ENCODE data around the gene TRIM25.
A peak's percentile ranks its signal among the peaks of the same experiment; 100 is the strongest.

The TRIM25 gene

GRCh38 chr17:56892333-56892732 is 21.5 kb downstream of the TRIM25 start:
- DNase-seq, result no peak

- peak; percentile 49 for DNase-seq
These were observed 22.1 kb downstream of the TRIM25 start for GRCh38 chr17:56891751-56892150.

GRCh38 chr17:56890906-56891674 is 22.8 kb downstream of the TRIM25 start:
- no peak for DNase-seq

GRCh38 chr17:56890390-56890789 is 23.5 kb downstream of the TRIM25 start:
- DNase-seq, result no peak

- no peak for DNase-seq
These were observed 26.0 kb downstream of the TRIM25 start for GRCh38 chr17:56887552-56888467.

GRCh38 chr17:56887105-56887504 is 26.7 kb downstream of the TRIM25 start:
- no peak for DNase-seq

- no peak for DNase-seq
These were observed 27.5 kb downstream of the TRIM25 start for GRCh38 chr17:56886288-56886731.

- DNase-seq, result no peak
These were observed 28.6 kb downstream of the TRIM25 start for GRCh38 chr17:56885312-56885657.

- DNase-seq, result no peak
These were observed 29.2 kb downstream of the TRIM25 start for GRCh38 chr17:56884483-56885311.

- DNase-seq, result no peak
These were observed 30.2 kb downstream of the TRIM25 start for GRCh38 chr17:56883616-56884015.

- no peak for DNase-seq
These were observed 32.1 kb downstream of the TRIM25 start for GRCh38 chr17:56881685-56882295.

- no peak for DNase-seq
These were observed 33.3 kb downstream of the TRIM25 start for GRCh38 chr17:56880571-56880970.

GRCh38 chr17:56880133-56880532 is 33.7 kb downstream of the TRIM25 start:
- no peak for DNase-seq

GRCh38 chr17:56879280-56879679 is 34.6 kb downstream of the TRIM25 start:
- DNase-seq, result no peak

- no peak for DNase-seq
These were observed 37.1 kb downstream of the TRIM25 start for GRCh38 chr17:56876766-56877179.

- no peak for DNase-seq
These were observed 43.7 kb downstream of the TRIM25 start for GRCh38 chr17:56870081-56870651.

GRCh38 chr17:56868716-56869115 is 45.1 kb downstream of the TRIM25 start:
- DNase-seq, result no peak

- no peak for DNase-seq
These were observed 45.9 kb downstream of the TRIM25 start for GRCh38 chr17:56867948-56868376.

GRCh38 chr17:56866496-56866895 is 47.4 kb downstream of the TRIM25 start:
- no peak for DNase-seq

GRCh38 chr17:56866076-56866475 is 47.8 kb downstream of the TRIM25 start:
- DNase-seq, result no peak

GRCh38 chr17:56863974-56864373 is 49.9 kb downstream of the TRIM25 start:
- no peak for DNase-seq

- DNase-seq, result no peak
These were observed 52.0 kb downstream of the TRIM25 start for GRCh38 chr17:56861899-56862298.

All from activated naive CD4-positive, alpha-beta T cell treated with Interleukin-2 at 50 U/mL for 16 hours (primary cell).